Activated CD4-positive, alpha-beta T cell treated with anti-CD3 and anti-CD28 coated beads for 1 hour (primary cell): ENCODE results near the gene TPSD1.
"Not testable (repeated sequence)": the region's sequence is repeated elsewhere in the genome, so short reads cannot be mapped to it uniquely, and the experiment has no call there.

Experiments
- DNase-seq: peaks from one replicate; pipeline ENCODE4 v3.0.0-alpha.2; 2020

TPSD1 gene

DNA sequence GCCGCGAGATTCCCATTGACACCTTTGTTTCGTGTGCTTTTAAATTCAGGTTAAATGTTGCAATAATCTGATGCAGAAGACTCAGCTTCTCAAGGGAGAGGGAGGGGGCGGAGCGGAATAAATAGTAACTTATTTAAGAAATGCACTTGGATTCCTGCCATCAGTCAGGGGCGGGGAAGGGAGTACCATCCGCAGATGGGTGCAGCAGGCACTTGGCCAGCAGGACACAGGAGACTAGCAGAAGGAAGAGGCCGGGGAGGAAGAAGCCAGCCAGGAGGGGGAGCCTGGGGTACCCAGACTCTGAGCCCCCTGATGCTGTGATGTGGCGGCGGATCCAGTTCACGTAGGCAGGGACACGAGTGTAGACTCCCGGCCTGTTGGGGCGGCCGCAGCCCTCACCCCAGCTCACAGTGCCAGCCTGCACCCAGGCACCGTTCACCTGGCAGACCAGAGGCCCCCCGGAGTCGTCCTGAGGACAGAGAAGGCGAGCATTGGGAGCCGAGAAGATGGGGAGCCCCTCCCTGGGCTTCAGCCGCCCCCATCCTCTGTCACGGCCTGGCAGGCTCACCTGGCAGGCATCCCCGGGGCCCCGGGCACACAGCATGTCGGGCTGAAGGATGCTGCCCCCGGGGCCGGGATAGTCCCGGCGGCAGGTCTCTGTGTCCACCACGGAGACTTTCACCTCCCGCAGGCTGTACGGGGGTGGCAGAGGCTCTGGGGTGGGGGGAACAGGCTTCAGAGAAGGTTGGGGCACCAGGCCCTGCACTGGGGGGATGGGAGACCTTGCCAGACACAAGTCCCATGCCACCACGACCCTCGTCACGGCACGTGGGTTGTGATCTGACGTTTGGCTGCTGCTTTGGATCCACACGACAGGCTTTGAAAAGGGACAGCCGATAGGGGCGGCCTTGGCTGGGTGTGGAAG lies 34.0 kb upstream of the TPSD1 start:
- no peak for DNase-seq

DNA sequence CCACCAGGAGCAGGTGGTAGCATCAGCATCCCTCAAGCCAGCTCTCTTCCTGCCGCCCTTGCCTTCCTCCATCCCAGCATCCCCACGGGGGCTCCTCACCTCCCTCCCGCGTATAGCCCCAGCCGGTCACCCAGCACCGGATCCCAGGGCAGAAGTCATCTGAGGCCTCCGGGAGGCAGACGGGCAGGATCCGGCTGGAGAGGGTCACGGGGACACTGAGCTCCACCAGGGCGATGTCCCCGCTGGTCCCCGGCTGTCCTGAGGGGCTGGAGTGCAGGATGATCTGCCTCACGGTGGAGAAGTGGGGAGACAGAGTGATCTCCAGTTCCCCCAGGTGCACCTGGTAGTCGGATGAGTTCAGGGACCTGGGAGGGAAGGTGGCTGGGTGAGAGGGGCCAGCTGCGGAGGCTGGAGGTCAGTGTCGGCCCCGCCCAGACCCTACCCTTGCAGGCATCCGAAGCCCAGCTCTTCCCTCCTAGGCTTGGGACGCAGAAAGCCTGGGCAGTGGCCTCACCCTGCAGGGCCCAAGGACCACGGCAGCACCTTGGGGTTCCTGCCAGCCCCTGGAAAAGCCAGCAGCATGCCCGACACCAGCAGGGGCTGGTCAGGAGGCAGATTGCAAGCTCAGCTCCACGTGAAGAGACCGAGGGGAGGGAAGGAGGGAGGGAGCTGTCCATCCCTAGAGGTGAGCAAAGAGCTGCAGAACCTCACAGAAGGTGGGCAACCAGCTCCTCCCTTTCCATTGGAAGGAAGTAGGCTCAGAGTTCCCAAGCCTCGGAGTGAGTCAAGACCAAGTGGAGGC lies 33.1 kb upstream of the TPSD1 start:
- no peak for DNase-seq

DNA sequence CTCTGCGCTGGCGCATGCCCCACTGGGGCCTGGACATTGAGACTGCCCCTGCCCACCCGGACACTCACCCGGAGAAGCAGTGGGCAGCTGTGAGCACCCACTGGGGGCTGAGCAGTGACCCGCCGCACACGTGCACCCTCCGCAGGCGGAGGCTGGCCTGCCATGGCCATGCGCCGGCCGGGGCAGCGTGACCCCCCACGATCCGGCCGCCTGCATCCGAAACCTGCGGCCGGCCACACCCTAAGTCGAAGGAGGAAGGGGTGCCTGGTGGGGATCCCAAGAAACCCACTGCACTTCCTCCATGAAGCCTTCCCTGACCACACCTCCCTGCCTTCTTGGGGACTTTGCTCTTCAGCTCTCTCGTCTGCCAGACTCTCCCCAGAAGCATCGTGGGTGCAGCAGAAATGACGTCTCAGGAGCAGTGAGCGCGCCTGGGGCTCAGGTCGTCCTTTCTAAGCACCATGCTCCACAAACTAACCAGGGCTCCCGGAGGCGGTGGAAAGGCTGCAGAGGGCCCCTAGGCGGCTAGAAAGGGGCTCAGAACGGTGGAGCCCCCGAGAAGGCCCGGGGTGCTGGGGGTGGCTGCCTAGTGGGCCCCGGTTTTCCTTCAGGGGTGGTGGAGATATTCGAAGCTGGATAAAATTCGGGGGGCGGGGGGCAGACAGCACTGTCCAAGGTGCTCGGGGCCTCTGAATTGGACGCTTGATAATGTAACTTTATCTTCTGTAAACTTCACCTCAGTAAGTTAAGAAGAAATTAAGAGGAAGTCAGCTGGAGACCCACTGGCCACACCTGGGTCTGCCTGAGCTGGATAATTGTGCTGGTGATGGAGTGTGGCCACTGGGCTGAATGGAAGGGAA lies 32.3 kb upstream of the TPSD1 start:
- DNase-seq: no peak

DNA sequence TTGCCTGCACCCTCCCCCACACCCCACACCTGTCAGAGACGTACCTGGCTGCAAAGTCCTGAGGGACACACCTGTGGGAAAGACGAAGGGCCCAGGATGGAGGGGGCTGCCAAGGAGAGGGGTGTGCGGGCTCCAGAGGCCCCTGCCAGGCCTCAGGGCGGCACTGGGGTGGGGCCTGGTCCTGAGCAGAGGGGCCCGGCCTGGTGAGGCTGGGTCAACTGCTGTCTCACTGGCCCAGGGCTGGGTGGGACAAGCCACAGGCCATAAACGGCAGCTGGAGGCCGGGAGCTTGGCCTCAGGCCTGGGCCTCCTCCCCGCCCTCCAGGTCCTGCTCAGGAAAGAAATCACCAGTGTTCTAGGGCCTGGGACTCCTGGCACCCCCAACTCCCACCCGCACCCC lies 31.3 kb upstream of the TPSD1 start:
- no peak for DNase-seq

DNA sequence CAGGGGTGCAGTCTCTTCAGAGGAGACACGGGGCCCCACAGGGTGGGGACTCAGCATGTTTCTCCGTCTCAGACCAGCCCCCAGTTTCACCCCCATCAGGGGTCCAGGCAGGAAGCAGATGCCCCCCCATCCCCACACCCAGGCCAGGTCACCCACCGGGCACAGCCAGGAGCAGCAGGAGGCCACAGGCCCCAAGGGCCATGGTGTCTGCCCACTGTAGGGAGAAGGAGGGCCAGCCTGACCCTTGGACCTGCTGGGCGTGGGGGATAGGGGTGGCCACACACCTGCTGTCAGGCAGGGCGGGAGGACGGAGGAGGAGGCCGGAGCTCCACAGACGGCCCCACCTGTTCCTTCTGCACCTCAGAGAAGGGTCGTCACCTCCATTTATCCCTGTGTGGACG lies 30.8 kb upstream of the TPSD1 start, which contains the start of gene TPSG1:
Gene TPSG1 (minus strand): TSS at position 218 of the 401 bp plus-strand sequence. CDS start 16 bp downstream, at position 202.
- DNase-seq: no peak

DNA sequence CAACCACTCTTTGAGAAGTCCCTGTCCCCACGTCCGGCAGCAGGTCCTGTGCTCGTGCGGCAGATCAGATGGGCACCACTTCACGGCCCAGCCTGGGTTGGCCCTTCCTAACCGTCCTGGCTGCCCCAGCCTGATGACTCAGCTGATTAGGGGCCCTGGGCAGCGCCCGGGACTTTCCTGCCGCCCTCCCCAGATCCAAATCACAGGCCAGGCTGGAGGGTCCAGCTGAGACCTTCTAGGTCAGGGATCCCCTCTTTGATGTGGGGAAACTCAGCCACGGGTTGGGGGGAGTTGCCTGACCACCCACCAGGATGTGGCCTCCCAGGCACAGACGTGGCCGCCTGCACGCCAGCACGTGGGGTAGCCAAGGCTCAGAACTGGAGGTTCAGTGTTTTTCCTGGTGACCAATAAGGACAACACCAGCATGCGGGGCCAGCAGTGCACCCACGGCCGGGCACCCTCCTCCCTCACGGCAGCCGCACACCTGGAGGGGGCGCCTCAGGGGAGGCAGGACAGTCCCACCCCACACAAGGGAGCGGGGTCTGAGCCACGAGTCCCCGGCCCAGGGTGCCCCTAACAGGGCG lies 30.0 kb upstream of the TPSD1 start:
- DNase-seq: not testable (repeated sequence)

DNA sequence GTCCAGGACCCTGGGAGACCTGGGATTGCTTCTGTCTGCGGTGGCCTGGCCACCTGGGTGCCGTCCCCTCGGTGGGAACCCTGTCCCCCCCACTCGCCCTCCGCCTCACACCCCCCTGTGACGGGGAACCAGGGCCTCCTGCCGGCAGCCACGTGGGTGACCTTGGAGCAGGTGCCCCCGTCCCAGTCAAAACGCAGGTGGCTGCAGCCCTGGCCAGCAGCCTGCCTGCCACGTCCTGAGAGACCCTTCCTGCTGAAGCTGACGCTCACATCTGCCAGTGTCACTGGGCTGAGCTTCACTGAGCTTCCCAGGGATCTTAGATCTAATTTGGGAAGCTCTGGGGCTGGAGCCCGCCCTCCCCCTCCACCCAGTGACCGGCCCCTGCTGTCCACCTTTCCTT lies 29.2 kb upstream of the TPSD1 start:
- not testable (repeated sequence) for DNase-seq

DNA sequence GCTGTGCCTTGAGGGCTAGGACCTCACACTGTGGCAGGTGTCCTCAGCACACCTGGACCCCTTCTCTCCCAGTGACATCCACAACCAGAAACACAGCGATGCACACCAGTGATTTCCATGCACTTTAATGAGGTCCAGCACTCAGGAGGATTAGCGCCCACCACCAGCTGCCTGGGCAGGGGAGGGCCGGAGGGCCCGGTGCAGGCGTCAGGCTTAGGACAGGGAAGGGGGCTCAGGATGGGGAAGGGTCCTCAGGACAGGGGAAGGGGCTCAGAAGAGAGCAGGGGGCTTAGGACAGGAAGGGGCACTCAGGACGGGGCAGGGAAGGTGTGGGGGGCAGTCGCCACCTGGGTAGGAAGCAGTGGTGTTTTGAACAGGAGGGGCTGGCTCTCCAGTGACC lies 27.6 kb upstream of the TPSD1 start:
- DNase-seq: not testable (repeated sequence)

DNA sequence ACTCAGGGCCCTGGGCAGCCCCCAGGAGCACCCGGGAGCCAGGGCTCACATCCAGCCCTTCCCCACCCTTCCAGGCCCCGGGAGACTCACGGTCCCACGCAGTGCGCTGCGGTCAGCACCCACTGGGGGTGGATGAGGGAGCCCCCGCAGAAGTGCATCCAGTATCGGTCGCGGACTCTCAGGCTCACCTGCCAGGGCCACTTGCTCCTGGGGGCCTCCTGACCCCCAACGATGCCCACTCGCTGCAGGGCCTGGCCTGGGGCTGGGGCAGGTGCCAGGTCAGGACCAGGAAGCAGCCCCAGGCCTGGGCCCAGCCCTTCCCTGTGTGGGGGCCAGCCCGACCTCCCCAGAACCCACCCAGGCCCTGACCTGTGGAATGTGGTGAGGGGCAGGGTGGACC lies 26.4 kb upstream of the TPSD1 start:
- not testable (repeated sequence) for DNase-seq

DNA sequence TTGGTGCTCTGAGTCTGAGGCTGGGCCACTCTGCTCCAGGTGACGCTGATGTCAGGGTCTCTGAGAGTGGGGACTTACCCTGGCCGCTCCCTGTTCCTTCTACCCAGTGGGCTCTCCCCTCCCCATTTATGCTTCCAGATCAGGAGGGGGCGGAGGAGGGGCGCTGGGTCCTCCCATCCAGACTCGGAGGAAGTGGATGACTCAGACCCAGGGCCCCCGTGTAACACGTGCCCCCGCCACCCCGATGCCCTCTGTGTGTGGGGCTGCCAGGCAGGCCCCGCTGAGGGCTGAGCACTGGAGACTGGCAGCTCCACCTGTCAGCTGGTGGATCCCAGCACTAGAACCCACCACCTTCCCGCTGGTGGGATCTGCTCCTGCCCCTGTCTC lies 25.8 kb upstream of the TPSD1 start, which contains the start of gene TPSB2:
Gene TPSB2 (minus strand): TSS at position 101 of the 387 bp plus-strand sequence. CDS start 233 bp downstream, outside the sequence.
- not testable (repeated sequence) for DNase-seq

DNA sequence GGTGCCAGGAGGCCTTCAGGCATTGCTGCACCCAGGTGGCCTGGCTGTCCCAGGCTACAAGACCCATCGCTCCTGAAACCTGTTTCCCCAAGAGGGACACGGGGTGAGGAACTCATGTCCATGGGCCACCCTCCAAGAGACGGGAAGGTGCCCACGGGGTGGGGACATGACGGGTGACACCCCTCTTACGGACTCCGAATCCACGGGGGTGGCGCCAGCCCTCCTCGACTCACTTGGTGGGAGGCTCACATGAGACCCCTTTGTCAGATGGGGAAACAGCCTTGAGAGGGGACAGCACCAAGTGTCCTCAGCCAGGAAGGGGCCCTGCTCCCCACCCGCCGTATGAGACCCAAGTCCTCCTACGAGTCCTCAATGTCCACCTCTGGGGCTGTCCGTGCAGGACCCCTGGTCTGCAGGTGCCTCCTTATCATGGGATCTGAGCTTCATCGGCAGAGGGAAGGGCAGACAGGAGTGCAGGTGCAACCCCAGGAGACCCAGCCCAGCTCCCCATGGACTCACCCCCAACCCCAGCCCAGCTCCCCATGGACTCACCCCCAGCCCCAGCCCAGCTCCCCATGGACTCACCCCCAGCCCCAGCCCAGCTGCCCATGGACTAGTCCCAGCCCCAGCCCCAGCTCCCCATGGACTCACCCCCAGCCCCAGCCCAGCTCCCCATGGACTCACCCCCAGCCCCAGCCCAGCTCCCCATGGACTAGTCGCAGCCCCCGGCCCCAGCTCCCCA lies 25.2 kb upstream of the TPSD1 start:
- DNase-seq: not testable (repeated sequence)

DNA sequence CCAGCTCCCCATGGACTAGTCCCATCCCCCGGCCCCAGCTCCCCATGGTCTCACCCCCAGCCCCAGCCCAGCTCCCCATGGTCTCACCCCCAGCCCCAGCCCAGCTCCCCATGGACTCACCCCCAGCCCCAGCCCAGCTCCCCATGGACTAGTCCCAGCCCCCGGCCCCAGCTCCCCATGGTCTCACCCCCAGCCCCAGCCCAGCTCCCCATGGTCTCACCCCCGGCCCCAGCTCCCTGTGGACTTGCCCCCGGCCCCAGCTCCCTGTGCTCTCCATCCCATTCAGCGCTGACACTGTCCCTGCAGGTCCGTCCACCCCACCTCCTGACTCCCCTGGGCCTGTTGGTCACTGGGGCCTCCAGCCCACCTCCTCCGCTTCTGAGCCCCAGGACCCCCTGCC lies 24.6 kb upstream of the TPSD1 start:
- DNase-seq: not testable (repeated sequence)

DNA sequence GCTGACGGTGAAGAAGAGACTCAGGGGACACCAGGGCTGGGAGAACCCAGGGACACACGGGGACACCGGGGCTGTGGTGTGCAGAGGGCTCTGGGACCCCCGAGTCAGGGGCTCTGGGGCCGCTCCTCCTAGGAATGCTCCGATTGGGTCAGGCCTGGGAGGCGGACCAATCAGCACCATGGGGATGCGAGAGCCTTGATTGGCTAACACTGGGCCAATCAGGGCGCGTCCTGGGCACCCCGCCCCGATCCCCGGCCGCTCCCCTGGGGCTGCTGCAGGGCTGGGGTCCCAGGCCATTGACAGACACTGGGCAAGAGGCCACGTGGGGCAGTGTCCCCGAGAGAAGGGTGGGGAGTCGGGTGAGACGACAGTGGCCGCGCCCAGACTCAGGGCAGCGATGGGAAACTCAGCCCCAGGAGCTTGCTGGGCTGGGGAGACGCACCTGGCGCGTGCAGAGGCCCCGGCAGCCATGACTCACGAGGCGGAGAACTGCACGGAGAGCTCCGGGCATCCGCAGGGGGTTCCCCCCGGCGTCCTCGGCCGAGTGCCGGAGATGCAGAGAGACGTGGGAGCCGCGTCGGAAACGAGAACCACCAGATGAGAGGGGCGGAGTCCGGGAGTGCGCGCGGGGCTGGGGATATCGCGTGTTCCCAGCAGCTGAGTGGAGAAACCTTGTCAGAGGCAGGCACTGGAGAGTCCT lies 23.7 kb upstream of the TPSD1 start:
- DNase-seq: not testable (repeated sequence)

DNA sequence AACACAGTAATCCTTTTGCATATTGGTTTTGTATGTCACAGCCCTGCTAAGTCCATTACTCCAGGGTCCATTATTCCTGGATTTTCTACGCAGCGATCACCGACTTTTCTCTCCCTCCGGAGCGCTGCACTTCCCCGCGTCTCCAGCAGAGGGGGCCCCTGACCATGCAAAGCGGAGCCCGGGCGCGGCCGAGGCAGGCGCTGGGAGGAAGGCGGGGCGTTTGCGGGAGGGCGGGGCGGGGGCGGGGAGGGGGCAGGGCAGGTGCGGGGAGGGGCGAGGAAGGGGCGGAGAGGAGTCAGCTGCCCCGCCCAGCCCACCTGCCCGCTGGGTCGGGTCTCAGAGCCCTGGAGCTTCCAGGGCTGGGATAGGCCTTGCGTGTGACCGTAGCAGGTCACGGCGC lies 19.2 kb upstream of the TPSD1 start:
- DNase-seq: not testable (repeated sequence)

DNA sequence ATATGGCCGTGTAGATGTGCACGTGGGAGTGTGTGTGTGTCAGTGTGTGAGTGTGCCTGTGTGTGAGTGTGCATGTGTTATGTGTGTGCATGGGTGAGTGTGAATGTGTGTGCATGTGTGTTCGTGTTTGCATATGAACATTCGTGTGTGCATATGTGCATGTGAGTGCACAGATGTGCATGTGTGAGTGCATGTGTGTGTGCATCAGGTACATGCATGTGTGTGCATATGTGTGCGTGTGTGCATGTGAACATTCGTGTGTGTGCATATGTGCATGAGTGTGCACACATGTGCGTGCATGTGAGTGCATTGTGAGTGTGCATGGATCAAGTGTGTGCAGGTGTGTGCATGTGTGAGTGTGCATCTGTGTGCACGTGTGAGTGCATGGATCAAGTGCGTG lies 17.9 kb upstream of the TPSD1 start:
- no peak for DNase-seq

DNA sequence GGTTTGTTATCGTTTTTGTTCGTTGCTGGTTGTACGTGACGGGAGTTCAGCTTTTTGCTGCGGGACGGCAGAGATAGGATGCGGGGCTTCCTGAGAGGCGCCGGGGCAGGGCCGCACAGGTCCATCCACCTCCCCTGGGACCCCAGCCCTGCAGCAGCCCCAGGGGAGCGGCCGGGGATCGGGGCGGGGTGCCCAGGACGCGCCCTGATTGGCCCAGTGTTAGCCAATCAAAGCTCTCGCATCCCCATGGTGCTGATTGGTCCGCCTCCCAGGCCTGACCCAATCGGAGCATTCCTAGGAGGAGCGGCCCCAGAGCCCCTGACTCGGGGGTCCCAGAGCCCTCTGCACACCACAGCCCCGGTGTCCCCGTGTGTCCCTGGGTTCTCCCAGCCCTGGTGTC lies 17.0 kb upstream of the TPSD1 start:
- not testable (repeated sequence) for DNase-seq

DNA sequence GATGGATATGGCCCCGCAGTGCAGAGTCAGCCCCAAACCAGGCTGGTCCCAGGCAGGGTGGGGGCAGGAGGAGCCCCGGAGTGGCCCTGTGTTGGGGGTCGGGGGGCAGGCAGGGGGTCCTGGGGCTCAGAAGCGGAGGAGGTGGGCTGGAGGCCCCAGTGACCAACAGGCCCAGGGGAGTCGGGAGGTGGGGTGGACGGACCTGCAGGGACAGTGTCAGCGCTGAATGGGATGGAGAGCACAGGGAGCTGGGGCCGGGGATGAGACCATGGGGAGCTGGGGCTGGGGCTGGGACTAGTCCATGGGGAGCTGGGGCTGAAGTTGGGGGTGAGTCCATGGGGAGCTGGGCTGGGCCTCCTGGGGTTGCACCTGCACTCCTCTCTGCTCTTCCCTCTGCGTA lies 16.3 kb upstream of the TPSD1 start:
- not testable (repeated sequence) for DNase-seq

DNA sequence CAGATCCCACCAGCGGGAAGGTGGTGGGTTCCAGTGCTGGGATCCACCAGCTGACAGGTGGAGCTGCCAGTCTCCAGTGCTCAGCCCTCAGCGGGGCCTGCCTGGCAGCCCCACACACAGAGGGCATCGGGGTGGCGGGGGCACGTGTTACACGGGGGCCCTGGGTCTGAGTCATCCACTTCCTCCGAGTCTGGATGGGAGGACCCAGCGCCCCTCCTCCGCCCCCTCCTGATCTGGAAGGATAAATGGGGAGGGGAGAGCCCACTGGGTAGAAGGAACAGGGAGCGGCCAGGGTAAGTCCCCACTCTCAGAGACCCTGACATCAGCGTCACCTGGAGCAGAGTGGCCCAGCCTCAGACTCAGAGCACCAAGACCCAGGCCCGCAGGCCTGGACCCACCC lies 15.4 kb upstream of the TPSD1 start, which contains the start of gene TPSAB1:
Gene TPSAB1 (plus strand): TSS at position 270 of the 400 bp plus-strand sequence. CDS start 234 bp downstream, outside the sequence.
- DNase-seq: not testable (repeated sequence)

DNA sequence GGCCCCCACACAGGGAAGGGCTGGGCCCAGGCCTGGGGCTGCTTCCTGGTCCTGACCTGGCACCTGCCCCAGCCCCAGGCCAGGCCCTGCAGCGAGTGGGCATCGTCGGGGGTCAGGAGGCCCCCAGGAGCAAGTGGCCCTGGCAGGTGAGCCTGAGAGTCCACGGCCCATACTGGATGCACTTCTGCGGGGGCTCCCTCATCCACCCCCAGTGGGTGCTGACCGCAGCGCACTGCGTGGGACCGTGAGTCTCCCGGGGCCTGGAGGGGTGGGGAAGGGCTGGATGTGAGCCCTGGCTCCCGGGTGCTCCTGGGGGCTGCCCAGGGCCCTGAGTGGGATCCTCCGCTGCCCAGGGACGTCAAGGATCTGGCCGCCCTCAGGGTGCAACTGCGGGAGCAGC lies 14.8 kb upstream of the TPSD1 start:
- DNase-seq: not testable (repeated sequence)

DNA sequence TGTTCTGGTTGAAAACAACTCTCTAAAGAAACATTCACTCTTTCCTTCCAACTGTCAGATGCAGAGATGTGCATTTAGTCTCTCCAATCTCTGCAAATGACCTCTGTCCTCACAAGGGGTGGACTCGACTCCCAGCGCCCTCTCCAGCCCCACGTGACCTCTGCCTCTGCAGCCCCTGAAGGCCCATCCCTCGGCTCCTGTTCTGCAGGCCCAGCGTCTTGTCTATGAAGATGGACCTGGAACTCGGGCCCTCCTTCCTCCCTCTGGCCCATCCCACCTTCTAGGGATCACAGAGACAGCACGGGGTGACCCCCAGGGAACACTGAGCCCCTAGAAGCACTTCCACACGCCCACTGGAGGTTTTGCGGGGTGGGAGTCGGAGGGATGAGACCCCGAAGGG lies 12.5 kb upstream of the TPSD1 start:
- DNase-seq: not testable (repeated sequence)
